ENCODE measurements around the gene TUSC2. TPM values are rescaled to one million over a fixed set of nuclear protein-coding genes. Genes with fewer than 3 reads are reported as not detected.
A peak's percentile ranks its signal among the peaks of the same experiment; 100 is the strongest.

The TUSC2 gene
- total and polyA plus RNA-seq, 2 of the 13 experiments (the other 11 are each of a cell fraction or from before 2014, with no cell fraction given), result 36.7 to 39.1 TPM

DNA sequence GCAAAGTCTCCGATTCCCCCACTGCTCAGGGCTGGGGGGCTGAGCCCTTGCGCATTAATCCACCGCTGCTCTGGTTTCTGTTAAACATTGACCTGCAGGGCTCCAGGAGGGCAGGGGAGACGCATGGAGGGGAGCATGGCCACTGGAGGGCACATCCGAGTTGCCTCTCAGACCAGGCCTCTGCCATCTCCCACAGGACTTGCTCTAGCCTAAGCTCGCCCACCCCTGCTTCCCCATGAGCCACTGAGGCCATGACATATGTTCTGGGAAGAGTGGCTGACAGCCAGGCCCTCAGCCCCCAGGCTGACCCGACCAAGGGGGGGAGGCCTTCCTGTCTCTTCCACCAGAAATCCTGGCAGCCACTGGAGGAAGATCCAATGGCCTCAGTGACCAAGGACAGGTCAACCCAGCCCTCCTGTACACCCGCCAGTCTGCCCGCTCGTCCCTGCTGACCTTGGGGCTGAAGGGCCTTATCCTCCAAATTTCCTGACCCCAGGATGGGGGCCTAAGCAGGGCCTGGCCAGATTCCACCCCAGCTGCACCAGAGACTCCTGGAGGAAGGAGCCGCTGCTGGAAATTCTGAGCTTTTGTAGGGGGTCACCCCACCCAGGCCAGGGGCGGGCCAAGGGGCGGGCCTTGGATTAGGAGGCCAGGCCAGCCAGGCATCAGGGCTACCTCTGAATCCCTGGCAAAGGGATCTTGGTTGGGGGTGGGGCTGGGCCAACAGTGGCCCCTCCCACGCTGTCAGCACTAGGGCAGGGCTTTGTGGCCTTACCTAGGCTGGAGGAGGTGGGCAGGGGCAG lies 24.8 kb downstream of the TUSC2 start, which contains the start of gene HYAL1 (continued):
- TF ChIP-seq ZNF737 (CRISPR knock-in tag; IDR thresholded peaks at IDR 0.05; ENCODE audit: borderline replicate concordance) (no peak), SP140L (CRISPR knock-in tag; IDR thresholded peaks at IDR 0.05; ENCODE audit: borderline replicate concordance) (no peak), ZNF468 (CRISPR knock-in tag; IDR thresholded peaks at IDR 0.05) (no peak), PHF5A (CRISPR knock-in tag; IDR thresholded peaks at IDR 0.05; ENCODE audit: low read depth, unreplicated experiment) (no peak), TRAFD1 (CRISPR knock-in tag; IDR thresholded peaks at IDR 0.05; ENCODE audit: borderline replicate concordance) (no peak), MTF2 (CRISPR knock-in tag; IDR thresholded peaks at IDR 0.05; ENCODE audit: borderline replicate concordance) (no peak; the same call in 1 of the 2 replicates), CBFB (CRISPR knock-in tag; IDR thresholded peaks at IDR 0.05) (peak; percentile 23; the same call in 1 of the 2 replicates), HOXA9 (CRISPR knock-in tag; IDR thresholded peaks at IDR 0.05; ENCODE audit: borderline replicate concordance) (no peak), ZNF816 (CRISPR knock-in tag; IDR thresholded peaks at IDR 0.05; ENCODE audit: borderline replicate concordance) (peak; percentile 92; the same call in 1 of the 2 replicates), KLF16 (CRISPR knock-in tag; IDR thresholded peaks at IDR 0.05) (peak in 1 of 2 experiments; percentile 59; a peak in 2 of 4 replicates), ZNF597 (CRISPR knock-in tag; IDR thresholded peaks at IDR 0.05) (no peak), ATF3 (CRISPR knock-in tag; IDR thresholded peaks at IDR 0.05) (no peak), GPBP1L1 (CRISPR knock-in tag; IDR thresholded peaks at IDR 0.05) (no peak), HIVEP1 (CRISPR knock-in tag; IDR thresholded peaks at IDR 0.05) (peak; percentile 70), DRAP1 (CRISPR knock-in tag; IDR thresholded peaks at IDR 0.05) (peak; percentile 99), CSRNP1 (CRISPR knock-in tag; IDR thresholded peaks at IDR 0.05) (peak; percentile 88), HMG20A (CRISPR knock-in tag; IDR thresholded peaks at IDR 0.05; ENCODE audit: borderline replicate concordance) (no peak; the same call in 1 of the 2 replicates), ZNF839 (CRISPR knock-in tag; IDR thresholded peaks at IDR 0.05; ENCODE audit: borderline replicate concordance) (no peak), MAX (IDR thresholded peaks at IDR 0.05) (peak; percentile 82)
- TF ChIP-seq, protein P1, sequence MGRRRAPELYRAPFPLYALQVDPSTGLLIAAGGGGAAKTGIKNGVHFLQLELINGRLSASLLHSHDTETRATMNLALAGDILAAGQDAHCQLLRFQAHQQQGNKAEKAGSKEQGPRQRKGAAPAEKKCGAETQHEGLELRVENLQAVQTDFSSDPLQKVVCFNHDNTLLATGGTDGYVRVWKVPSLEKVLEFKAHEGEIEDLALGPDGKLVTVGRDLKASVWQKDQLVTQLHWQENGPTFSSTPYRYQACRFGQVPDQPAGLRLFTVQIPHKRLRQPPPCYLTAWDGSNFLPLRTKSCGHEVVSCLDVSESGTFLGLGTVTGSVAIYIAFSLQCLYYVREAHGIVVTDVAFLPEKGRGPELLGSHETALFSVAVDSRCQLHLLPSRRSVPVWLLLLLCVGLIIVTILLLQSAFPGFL (CRISPR knock-in tag; IDR thresholded peaks at IDR 0.05), result 0 out of 2 replicates have a peak, but pooled peaks have one; percentile 37

Measured in HepG2 (cell line).